Iris pigment epithelial cell (primary cell): ENCODE measurements around the gene SLC19A1.

Source experiments
- DNase-seq: peaks from one replicate; pipeline ENCODE4 v3.0.0-alpha.2; 2011; ENCODE audit warnings: low read depth

Gene SLC19A1

GRCh38 chr21:45545236-45545570, 3.0 kb upstream of the SLC19A1 start:
- DNase-seq = no peak

DNA sequence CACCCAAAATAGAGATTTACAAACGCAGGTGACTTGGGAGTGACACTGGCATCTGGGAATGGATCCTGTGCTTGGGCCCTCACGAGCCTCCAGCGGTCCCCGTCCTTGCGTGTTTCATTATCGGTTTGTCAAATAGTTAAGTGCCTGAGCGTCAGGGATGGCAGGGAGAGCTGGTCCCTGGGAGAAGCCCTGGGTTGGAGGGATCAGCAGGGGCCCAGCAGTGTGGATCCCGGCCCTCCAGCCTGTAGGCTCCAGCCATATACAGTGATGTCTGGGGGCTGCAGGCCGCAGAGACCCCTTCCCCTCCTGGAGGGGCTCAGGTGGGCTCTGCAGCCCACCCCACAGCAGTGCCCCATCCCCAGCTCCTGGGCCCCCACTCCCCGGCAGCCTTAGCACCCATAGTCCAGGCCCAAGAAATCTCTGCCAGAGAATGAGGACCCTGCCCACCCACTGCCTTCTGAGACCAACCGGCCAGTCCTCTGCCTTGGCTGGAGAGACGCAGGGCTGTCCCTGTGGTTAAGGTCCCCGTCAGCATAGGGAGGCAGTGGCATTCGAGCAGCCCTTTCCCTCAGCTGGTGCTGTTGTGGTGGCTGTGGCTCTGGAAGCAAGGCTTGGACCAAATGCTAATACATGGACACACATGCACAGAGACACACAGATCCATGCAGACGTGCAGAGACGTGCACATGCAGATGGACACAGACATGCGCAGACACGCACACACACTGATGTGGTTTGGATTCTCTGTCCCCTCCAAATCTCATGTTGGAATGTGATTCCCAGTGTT, 2.4 kb upstream of the SLC19A1 start:
- DNase-seq = no peak

GRCh38 chr21:45543710-45544448, 1.6 kb upstream of the SLC19A1 start:
- no peak for DNase-seq

DNA sequence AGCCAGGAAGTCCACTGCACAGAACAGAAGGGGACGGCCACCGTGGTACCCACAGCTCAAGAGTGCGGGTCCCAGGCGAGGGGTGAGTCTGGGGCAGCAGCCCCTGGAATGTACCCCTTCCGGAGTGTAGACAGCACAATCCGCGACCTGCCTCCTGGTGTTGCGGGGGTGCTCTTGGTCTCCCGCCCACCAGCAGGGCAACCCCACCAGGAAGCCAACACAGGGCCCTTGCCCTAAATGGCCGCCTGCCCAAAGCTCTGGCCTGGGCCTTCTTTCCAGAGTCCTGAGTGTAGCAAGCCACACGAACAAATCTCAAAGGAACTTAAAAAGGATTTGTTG, 1.1 kb upstream of the SLC19A1 start:
- no peak for DNase-seq

GRCh38 chr21:45542667-45543370, 579 bp upstream of the SLC19A1 start:
- DNase-seq = no peak

DNA sequence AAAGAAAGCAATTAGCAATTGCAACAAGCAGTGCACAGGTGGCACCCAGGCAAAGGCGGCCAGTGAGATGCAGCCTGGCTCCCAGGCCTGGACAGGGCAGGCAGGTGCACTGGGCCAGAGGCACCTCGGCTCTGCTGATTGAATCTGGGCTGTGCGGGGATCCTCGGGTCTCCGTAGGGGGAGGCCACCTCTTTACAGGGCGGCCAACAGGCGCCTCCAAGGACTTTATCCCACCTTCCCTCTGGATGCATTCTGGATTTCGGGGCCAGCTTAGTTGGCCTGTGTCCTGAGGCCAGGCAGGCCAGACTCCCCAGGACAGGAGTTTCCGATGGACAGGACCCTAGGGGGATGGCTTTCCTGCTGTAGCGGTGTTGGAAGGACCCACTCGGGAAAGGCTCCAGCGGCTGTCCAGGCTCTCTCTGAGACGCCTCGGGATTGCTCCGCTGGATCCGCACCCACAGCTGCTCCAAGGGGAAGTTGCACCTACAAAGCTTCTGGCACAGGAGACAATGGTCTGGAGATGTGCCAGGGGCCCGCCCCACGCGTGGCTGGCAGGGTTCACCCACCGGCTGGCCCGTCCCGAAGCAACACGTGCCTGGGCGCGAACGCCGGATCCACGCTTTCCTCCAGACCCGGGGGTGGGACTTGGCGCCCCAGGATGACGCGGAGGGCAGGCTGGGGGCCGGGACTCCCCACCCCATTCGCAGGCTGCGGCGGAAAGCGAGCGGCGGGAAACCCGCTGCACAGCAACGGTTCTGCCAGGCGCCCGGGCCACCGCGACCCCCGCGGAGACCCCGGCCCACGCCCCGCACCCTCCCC, 810 bp downstream of the SLC19A1 start:
- DNase-seq = peak; percentile 64

- no peak for DNase-seq
Measured at GRCh38 chr21:45540601-45540970, 1.7 kb downstream of the SLC19A1 start.

- DNase-seq = no peak
Measured at GRCh38 chr21:45539796-45540600, 2.2 kb downstream of the SLC19A1 start.

- no peak for DNase-seq
Measured at GRCh38 chr21:45539046-45539795, 3.0 kb downstream of the SLC19A1 start.

DNA sequence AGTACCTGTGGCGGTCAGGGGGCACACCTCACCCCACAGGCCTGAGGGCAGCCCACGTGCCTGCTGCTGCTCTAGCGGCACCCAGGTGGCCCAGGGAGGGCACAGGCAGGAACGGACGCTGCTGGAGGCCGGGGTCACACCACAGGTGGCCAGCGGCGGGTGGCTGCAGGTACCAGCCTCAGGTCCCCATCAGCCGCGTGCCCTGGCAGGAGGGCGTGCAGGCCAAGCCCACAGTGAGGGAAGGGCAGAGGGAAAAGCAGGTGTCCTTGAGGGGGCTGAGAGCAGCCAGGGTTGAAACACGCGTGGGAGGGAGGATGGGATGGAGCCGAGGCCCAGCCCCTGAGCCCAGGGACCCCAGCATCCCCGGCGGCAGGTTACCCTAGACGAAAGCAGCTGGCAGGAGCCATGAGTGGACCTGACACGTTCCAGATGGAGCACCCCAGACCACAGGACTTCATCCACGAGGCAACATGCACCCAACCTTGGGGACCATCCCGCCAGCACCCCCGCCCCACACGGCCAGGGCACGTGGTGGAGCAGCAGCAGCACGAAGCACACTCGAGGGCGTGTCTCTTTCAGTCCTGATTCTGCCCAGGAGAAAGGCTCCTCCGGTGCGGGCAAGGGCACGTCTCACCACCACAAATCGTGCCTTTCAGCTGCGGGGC, 3.7 kb downstream of the SLC19A1 start:
- DNase-seq = no peak

GRCh38 chr21:45537746-45538291, 4.4 kb downstream of the SLC19A1 start:
- DNase-seq = no peak

DNA sequence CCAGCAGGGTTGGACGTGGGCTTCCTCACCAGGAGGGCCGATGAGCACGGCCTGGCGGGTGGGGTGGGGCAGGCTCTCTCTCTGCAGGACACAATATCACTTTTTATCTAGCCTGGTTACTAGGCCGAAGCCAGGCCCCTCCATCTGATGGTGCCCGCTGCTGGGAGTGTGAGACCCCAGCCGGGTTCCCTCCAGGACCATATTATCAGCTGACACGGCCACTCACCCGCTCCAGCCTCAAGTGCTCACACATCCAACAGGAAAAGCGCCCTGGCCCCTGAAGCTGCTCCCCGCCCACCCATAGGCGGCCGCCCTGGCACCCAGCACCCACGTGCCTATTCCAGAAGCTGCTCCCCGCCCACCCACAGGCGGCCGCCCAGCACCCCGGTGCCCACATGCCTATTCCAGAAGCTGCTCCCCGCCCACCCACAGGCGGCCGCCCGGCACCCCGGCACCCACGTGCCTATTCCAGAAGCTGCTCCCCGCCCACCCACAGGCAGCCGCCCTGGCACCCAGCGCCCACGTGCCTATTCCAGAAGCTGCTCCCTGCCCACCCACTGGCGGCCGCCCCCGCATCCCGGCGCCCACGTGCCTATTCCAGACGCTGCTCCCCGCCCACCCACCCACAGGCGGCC, 5.0 kb downstream of the SLC19A1 start:
- DNase-seq = no peak

DNA sequence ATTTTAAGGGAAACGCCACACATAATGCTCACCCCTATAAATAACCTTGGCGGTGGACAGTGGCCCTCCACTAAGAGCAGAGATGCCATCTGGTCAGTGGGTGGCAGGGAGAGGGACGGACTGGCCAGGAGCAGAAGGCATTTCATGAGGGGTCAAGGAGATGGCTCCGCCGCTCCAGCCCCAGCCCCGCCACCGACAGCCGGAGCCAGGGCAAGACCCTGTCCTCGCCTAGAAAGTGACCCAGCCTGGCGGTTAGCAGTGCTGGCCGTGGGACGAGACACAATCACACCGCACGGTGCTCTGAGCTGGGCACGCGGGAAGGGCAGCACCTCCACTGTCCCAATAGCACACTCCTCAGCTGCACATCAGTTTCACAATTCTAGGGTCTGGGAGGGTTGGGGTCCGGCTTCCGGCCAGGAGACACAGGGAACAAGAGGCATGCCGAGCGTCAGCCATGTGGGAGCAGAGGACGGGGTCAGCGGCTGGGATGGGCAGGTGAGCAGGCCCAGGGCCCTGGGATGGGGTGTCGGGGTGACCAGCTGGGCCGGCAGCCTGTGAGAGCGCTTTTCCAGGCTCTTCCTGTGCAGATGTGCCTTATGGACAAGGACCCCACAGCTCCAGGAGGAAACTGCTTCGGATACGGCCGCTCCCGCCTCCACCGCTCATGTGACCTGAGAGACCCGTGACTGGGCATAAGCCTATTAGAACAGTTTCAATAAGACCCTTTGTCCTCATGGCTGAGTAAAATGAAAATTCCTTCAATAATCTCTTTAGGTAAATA, 5.7 kb downstream of the SLC19A1 start:
- no peak for DNase-seq

GRCh38 chr21:45535341-45536081, 6.7 kb downstream of the SLC19A1 start:
- no peak for DNase-seq

- DNase-seq = no peak
Measured at GRCh38 chr21:45534636-45535331, 7.5 kb downstream of the SLC19A1 start.

DNA sequence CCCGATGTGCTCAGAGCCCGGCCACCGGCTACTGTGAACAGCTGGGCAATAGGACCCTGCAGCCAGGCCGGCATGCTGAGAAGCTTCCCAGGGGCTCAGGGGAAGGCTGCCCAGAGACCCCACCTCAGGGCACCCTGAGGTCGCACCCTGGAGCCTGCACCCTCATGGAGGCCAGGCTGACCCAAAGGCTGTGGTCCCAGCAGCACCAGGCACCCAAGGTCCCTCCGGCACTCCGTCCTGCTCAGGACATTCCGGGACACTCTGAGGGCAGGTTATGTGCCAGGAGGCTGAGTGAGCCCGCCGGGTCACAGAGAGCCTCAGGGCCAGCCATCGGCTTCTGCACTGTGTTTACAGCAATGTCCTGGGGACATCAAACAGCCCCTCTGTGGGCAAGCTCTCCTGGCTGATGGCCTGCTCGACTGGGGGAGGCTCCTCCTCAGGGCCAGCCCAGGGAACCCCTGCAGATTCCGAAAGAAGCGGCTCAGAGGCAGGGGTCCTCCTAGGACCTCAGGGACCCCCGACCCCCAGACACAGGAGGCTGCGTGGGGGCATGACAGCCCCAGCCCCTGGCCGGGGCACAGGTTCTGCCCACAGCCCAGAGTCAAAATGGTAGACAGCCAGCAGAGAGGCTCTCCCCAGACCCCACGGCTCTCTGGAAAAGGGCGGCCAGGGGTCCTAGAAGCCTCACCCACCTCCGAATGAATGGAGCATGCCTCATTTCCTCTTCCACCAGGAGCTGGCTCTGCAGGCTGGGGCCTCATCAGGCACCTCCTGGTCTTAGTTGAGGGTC, 8.2 kb downstream of the SLC19A1 start:
- DNase-seq = no peak
